GM19397 (cell line): ENCODE measurements around the gene SH2D4B.

Experiments
- ATAC-seq: cut with Tn5 transposase; IDR thresholded peaks from one replicate; pipeline ENCODE4 v1.9.1; 2021; ENCODE audit warnings: mild to moderate bottlenecking, moderate library complexity; ENCODE audit not compliant: unreplicated experiment

SH2D4B gene

GRCh38 chr10:80622153-80622552 is 84.5 kb downstream of the SH2D4B start:
- no peak for ATAC-seq

GRCh38 chr10:80630324-80630723 is 92.6 kb downstream of the SH2D4B start:
- no peak for ATAC-seq

- ATAC-seq = no peak
Observed at GRCh38 chr10:80632742-80633141, 95.0 kb downstream of the SH2D4B start.

- ATAC-seq = no peak
Observed at GRCh38 chr10:80633383-80633860, 95.7 kb downstream of the SH2D4B start.

- ATAC-seq = no peak
Observed at GRCh38 chr10:80633910-80634309, 96.2 kb downstream of the SH2D4B start.

GRCh38 chr10:80642661-80643060 is 105.0 kb downstream of the SH2D4B start:
- no peak for ATAC-seq

- no peak for ATAC-seq
Observed at GRCh38 chr10:80646366-80646765, 108.7 kb downstream of the SH2D4B start.

GRCh38 chr10:80647173-80647833 is 109.6 kb downstream of the SH2D4B start:
- no peak for ATAC-seq

- no peak for ATAC-seq
Observed at GRCh38 chr10:80648106-80648505, 110.4 kb downstream of the SH2D4B start.

GRCh38 chr10:80649183-80649582 is 111.5 kb downstream of the SH2D4B start:
- ATAC-seq = no peak

GRCh38 chr10:80655898-80656297 is 118.2 kb downstream of the SH2D4B start:
- ATAC-seq = no peak

- no peak for ATAC-seq
Observed at GRCh38 chr10:80658068-80658467, 120.4 kb downstream of the SH2D4B start.

- ATAC-seq = no peak
Observed at GRCh38 chr10:80659289-80659688, 121.6 kb downstream of the SH2D4B start.

- no peak for ATAC-seq
Observed at GRCh38 chr10:80660266-80660665, 122.6 kb downstream of the SH2D4B start.

- no peak for ATAC-seq
Observed at GRCh38 chr10:80660736-80661135, 123.0 kb downstream of the SH2D4B start.

GRCh38 chr10:80661526-80661925 is 123.8 kb downstream of the SH2D4B start:
- ATAC-seq = no peak

GRCh38 chr10:80662429-80663261 is 124.9 kb downstream of the SH2D4B start:
- ATAC-seq = peak; percentile 80

- peak; percentile 44 for ATAC-seq
Observed at GRCh38 chr10:80664071-80664680, 126.5 kb downstream of the SH2D4B start.

GRCh38 chr10:80669485-80669884 is 131.8 kb downstream of the SH2D4B start:
- ATAC-seq = no peak

GRCh38 chr10:80670774-80671173 is 133.1 kb downstream of the SH2D4B start:
- ATAC-seq = no peak

- no peak for ATAC-seq
Observed at GRCh38 chr10:80671847-80672246, 134.1 kb downstream of the SH2D4B start.

GRCh38 chr10:80672613-80673012 is 134.9 kb downstream of the SH2D4B start:
- no peak for ATAC-seq
